CD4-positive, alpha-beta T cell (primary cell): ENCODE data around the gene GRK5. TPM values are rescaled to one million over a fixed set of nuclear protein-coding genes. Genes with fewer than 3 reads are reported as not detected.

ENCODE experiments used
- ATAC-seq: fragments of 200-7000 bp; cut with Tn5 transposase; one replicate; pipeline ENCODE4 v1.10.0; 2022; ENCODE audit warnings: mild to moderate bottlenecking; ENCODE audit not compliant: poor library complexity
- CTCF ChIA-PET: fragments of 350-600 bp; sonication (Branson Sonifier 250); formaldehyde crosslinking; loops from one replicate; lab custom pipeline; 2021; ENCODE audit warnings: antibody characterized with exemption, inconsistent platforms; lab: Charles Lee
- POLR2A ChIA-PET: fragments of 350-600 bp; sonication (Branson Sonifier 250); formaldehyde crosslinking; loops from one replicate; lab custom pipeline; 2021; ENCODE audit warnings: antibody characterized with exemption, inconsistent platforms; lab: Charles Lee
- DNase-seq, 14 experiments: peaks; one replicate each; pipeline ENCODE4 v3.0.0-alpha.2; 2013 to 2020; ENCODE audit warnings: mixed read lengths in 2 of 14
- H3K27ac ChIP-seq, 2 donors: one replicate each; pipeline versions ENCODE4 v1.5.1 to v1.7.0; 2013; ENCODE audit warnings: low read length in 2 of 2, low read depth in 1 of 2, mild to moderate bottlenecking in 1 of 2
- H3K27me3 ChIP-seq, 2 experiments: 1 replicate in 1 of 2; 2 replicates in 1 of 2; pipeline versions ENCODE4 v1.6.1 to v1.7.0; 2013; ENCODE audit warnings: low read length in 2 of 2, control low read depth in 1 of 2, mild to moderate bottlenecking in 1 of 2, moderate library complexity in 1 of 2; ENCODE audit not compliant: insufficient read depth in 2 of 2, control insufficient read depth in 1 of 2
- H3K36me3 ChIP-seq: one replicate; pipeline ENCODE4 v1.6.1; 2013; ENCODE audit warnings: low read length, control low read depth; ENCODE audit not compliant: insufficient read depth
- H3K4me1 ChIP-seq: one replicate; pipeline ENCODE4 v1.6.1; 2013; ENCODE audit warnings: low read length, control low read depth; ENCODE audit not compliant: insufficient read depth
- H3K4me3 ChIP-seq: one replicate; pipeline ENCODE4 v1.5.1; 2013; ENCODE audit warnings: mild to moderate bottlenecking, low read length, moderate library complexity
- H3K9me3 ChIP-seq, 2 experiments: 1 replicate in 1 of 2; 2 replicates in 1 of 2; pipeline versions ENCODE4 v1.6.1 to v1.7.0; 2013; ENCODE audit warnings: low read length in 2 of 2, mild to moderate bottlenecking in 2 of 2, control low read depth in 1 of 2, moderate library complexity in 1 of 2; ENCODE audit not compliant: control insufficient read depth in 1 of 2, insufficient read depth in 1 of 2
- H3K27ac Mint-ChIP-seq: one replicate; pipeline ENCODE4 v1.8.0; 2020; ENCODE audit warnings: mixed read lengths
- H3K27me3 Mint-ChIP-seq: one replicate; pipeline ENCODE4 v1.8.0; 2021; ENCODE audit warnings: mixed read lengths
- H3K36me3 Mint-ChIP-seq: one replicate; pipeline ENCODE4 v1.8.0; 2021; ENCODE audit warnings: low read depth, mixed read lengths
- H3K4me1 Mint-ChIP-seq: one replicate; pipeline ENCODE4 v1.8.0; 2021; ENCODE audit warnings: low read depth, mixed read lengths
- H3K4me3 Mint-ChIP-seq: one replicate; pipeline ENCODE4 v1.8.0; 2020; ENCODE audit warnings: mild to moderate bottlenecking, mixed read lengths
- H3K9me3 Mint-ChIP-seq: one replicate; pipeline ENCODE4 v1.8.0; 2020; ENCODE audit warnings: mixed read lengths
- intact Hi-C, 2 experiments: fragments of 100-400 bp; cut with DNase I in 1 of 2; cut with micrococcal nuclease in 1 of 2; formaldehyde crosslinking; loops; one replicate each; pipeline versions ENCODE4 v1.15.1 to v1.9.0; 2023 to 2025; cut with DNase I, micrococcal nuclease
- total RNA-seq, 174 experiments: library from RNA in 2 of 174; stranded (reverse) in 2 of 174; gene quantifications; one replicate each; pipeline ENCODE4 v1.2.3 and lab custom pipeline; 2021 to 2026
- TF ChIP-seq, protein P1 (sequence below): fragments of 200-600 bp; IDR thresholded peaks from one replicate; pipeline ENCODE4 v1.8.0; 2022; ENCODE audit warnings: antibody characterized with exemption, mild to moderate bottlenecking

The GRK5 gene
- total RNA-seq, 2 experiments from 2014 or later = 19.2 to 20.8 TPM

DNA sequence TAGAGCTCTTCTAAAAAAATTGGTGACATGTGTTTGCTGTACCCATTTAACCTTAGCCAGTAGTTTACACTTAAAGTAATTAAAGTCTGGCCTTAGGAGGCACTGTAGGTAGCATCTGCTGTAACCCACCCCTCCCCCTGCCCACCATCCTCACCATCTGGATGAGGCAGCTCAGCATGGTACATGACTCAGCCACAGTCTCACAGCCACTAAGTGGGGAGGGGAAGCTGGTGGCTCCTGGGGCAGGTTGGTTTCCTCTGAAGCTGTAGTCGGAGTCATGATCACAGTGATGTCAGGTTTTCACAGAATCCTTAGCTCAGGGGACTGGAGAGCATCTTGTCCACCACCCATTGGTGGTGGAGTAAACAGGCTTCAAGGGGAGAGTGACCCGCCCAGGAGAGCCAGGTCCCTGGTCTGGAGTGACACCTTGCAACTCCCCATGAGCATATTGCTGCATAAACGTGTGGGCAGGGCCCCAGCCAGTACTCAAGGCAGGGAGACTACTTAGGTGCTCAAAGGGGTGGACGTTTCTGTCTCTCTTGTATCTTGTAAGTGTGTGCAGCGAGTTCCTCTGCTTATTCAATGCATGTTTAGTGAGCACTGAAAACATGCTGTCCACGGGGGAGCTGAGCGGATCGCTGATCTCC lies 125.9 kb downstream of the GRK5 start:
- CTCF ChIA-PET = interaction anchor here (1.0 to 1.9 kb wide), 2 partner anchors 10 to 127 kb away, joined by 3 to 4 read pairs; no protein-coding TSS in a partner anchor
- Histone ChIP-seq H3K27me3 (no peaks in the 10 kb centered on the region), H3K36me3 (peaks cover 18% of the 10 kb centered on the region), H3K4me3 (no peak overlapping the region), H3K9me3 (no peaks in the 10 kb centered on the region), H3K4me1 (no peaks in the 10 kb centered on the region), H3K27ac (no peak overlapping the region)
- Mint-ChIP-seq H3K27ac (peak overlapping the region; percentile 3), H3K4me1 (peaks cover 3% of the 10 kb centered on the region), H3K36me3 (peaks cover 35% of the 10 kb centered on the region), H3K27me3 (no peaks in the 10 kb centered on the region), H3K4me3 (no peak overlapping the region), H3K9me3 (no peaks in the 10 kb centered on the region)
- POLR2A ChIA-PET = no interaction called here
- intact Hi-C loops = no loop called here
- TF ChIP-seq, protein P1, sequence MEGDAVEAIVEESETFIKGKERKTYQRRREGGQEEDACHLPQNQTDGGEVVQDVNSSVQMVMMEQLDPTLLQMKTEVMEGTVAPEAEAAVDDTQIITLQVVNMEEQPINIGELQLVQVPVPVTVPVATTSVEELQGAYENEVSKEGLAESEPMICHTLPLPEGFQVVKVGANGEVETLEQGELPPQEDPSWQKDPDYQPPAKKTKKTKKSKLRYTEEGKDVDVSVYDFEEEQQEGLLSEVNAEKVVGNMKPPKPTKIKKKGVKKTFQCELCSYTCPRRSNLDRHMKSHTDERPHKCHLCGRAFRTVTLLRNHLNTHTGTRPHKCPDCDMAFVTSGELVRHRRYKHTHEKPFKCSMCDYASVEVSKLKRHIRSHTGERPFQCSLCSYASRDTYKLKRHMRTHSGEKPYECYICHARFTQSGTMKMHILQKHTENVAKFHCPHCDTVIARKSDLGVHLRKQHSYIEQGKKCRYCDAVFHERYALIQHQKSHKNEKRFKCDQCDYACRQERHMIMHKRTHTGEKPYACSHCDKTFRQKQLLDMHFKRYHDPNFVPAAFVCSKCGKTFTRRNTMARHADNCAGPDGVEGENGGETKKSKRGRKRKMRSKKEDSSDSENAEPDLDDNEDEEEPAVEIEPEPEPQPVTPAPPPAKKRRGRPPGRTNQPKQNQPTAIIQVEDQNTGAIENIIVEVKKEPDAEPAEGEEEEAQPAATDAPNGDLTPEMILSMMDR = no peak
- ATAC-seq (no peak), DNase-seq (peak in 10 of 14 experiments; percentile 12 to 74 (median 44))

DNA sequence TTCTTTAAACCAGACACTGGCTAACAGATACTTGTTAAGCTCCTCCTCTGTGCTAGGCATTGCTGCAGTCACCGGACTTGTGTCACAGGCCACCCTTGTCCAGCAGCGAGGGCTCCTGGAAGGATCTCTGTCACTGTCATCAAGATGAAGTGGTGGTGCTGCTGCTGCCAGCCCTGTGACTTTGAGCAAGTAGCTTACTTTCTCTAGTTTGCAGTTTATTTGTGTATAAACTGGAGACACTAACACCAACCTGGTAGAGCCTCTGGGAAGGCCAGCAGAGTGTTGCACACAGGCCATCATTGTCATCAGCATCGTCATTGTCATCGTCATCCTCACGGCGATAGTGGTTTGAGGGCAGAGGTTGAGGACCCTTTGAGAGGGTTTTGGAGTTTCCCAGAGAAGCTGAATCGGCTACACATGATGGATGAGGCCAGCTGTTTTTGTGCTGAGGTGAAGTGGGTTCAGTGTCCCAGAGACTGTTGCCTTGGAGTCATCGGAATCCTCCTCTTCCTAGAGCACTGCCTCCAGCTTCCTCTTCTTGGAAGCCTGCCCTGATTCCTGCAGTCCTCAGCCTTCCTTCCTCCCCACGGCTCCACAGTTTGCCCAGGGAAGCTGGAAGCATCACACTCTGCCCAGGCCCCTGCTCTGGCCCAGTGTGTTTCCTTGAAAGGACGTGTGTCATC lies 128.4 kb downstream of the GRK5 start:
- no peak overlapping the region for H3K4me3 ChIP-seq
- peaks cover 13% of the 10 kb centered on the region for H3K4me1 Mint-ChIP-seq
- H3K36me3 ChIP-seq = peaks cover 18% of the 10 kb centered on the region
- ATAC-seq (no peak), DNase-seq (no peak)
- no peak overlapping the region for H3K27ac ChIP-seq
- POLR2A ChIA-PET = no interaction called here
- H3K27me3 ChIP-seq = no peaks in the 10 kb centered on the region
- no peaks in the 10 kb centered on the region for H3K9me3 ChIP-seq
- TF ChIP-seq, protein P1 = no peak
- no peaks in the 10 kb centered on the region for H3K9me3 Mint-ChIP-seq
- H3K27ac Mint-ChIP-seq = no peak overlapping the region
- no peak overlapping the region for H3K4me3 Mint-ChIP-seq
- H3K4me1 ChIP-seq = no peaks in the 10 kb centered on the region
- H3K36me3 Mint-ChIP-seq = peaks cover 27% of the 10 kb centered on the region
- no peaks in the 10 kb centered on the region for H3K27me3 Mint-ChIP-seq
- CTCF ChIA-PET = interaction anchor here (1.0 to 1.1 kb wide), 2 partner anchors 14 to 129 kb away, joined by 3 read pairs; no protein-coding TSS in a partner anchor
- intact Hi-C loops = no loop called here

DNA sequence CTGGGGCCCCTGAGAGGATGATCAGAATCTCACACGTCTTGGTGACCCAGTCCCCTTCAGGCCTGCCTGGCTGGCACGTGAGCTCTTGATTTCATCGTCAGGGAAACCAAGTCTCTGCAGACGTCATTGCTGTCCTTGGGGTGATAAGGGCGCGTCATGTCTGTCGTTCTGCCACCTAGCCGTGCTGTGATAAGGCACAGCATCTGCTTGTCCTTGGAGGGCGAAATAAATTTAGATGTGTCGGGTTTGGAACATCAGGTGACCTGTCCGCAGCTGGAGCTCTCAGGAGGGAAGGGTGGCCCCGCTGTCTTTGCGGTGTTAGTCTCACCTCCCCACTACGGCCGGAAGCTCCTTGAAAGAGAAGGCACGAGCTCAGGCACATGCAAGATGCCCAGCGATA lies 129.2 kb downstream of the GRK5 start:
- Histone ChIP-seq H3K36me3 (peaks cover 16% of the 10 kb centered on the region), H3K27ac (no peak overlapping the region), H3K4me1 (no peaks in the 10 kb centered on the region), H3K27me3 (no peaks in the 10 kb centered on the region), H3K4me3 (no peak overlapping the region), H3K9me3 (no peaks in the 10 kb centered on the region)
- ChIA-PET POLR2A (no interaction called here), CTCF (interaction anchor here (1.0 to 1.1 kb wide), 2 partner anchors 15 to 130 kb away, joined by 3 read pairs; no protein-coding TSS in a partner anchor)
- peaks cover 21% of the 10 kb centered on the region for H3K36me3 Mint-ChIP-seq
- H3K4me1 Mint-ChIP-seq = peaks cover 21% of the 10 kb centered on the region
- no peaks in the 10 kb centered on the region for H3K9me3 Mint-ChIP-seq
- TF ChIP-seq, protein P1 = no peak
- ATAC-seq (no peak), DNase-seq (no peak)
- intact Hi-C loops = no loop called here
- H3K4me3 Mint-ChIP-seq = no peak overlapping the region
- H3K27ac Mint-ChIP-seq = no peak overlapping the region
- no peaks in the 10 kb centered on the region for H3K27me3 Mint-ChIP-seq
